ENCODE results near the gene HECTD4. TPM values are rescaled to one million over a fixed set of nuclear protein-coding genes. Genes with fewer than 3 reads are reported as not detected.

The HECTD4 gene
- total RNA-seq, 1 experiment from 2014 or later: 30.0 TPM

DNA sequence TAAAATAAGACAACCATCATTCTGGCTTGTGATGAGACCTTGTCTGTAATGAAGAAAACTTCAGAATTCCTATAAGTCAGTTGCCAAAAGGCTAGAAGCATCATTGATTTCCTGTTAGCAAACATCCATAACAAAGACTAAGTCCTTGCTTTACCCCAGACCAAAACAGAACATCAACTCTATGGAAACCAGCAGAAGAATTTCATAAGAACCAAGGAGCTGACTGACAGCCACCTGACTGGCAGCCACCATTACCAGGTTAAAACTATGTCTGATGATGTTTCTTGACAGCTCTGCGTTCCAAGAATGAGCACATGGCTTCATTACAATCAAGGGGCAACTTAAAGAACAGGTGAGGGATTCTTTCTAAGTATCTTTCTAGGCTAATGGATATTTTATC is 29.3 kb downstream of the HECTD4 start:
- Histone ChIP-seq H3K14ac (ENCODE audit: insufficient read depth, low read length) (no peak overlapping the region), H3K4me1 (ENCODE audit: insufficient read depth, low read length) (no peaks in the 10 kb centered on the region), H4K5ac (ENCODE audit: insufficient read length, low read depth, low read length) (no peak overlapping the region), H2BK5ac (ENCODE audit: insufficient read length, low read length) (no peak overlapping the region), H4K8ac (replicated peaks; ENCODE audit: insufficient read length, low read depth, low read length) (no peak overlapping the region), H3K27me3 (ENCODE audit: insufficient read depth, low read length) (no peaks in the 10 kb centered on the region), H3K79me1 (ENCODE audit: insufficient read depth, low read depth, low read length, poor library complexity, severe bottlenecking) (peaks cover 10% of the 10 kb centered on the region), H2BK12ac (ENCODE audit: insufficient read length, low read depth, low read length) (no peak overlapping the region), H3K23me2 (ENCODE audit: insufficient read length, low read depth, low read length, poor library complexity, severe bottlenecking) (no peaks in the 10 kb centered on the region), H2BK120ac (ENCODE audit: low read depth, low read length, poor library complexity, severe bottlenecking) (peak overlapping the region; percentile 9), H3K79me2 (ENCODE audit: insufficient read depth, low read length) (no peaks in the 10 kb centered on the region), H3K9ac (ENCODE audit: extremely low read depth, insufficient read length, low read length) (no peak overlapping the region), H3K23ac (ENCODE audit: insufficient read length, low read depth, low read length) (no peak overlapping the region), H3K56ac (ENCODE audit: insufficient read length, low read depth, low read length) (no peak overlapping the region), H3K4me2 (ENCODE audit: insufficient read depth, insufficient read length, low read length) (no peak overlapping the region), H4K20me1 (ENCODE audit: control insufficient read depth, insufficient read depth, insufficient read length) (no peaks in the 10 kb centered on the region), H2BK15ac (ENCODE audit: low read depth, low read length) (no peak overlapping the region), H2AK5ac (ENCODE audit: insufficient read length, low read length) (no peak overlapping the region), H2AFZ (ENCODE audit: low read length) (no peak overlapping the region), H3T11ph (ENCODE audit: low read length) (no peak overlapping the region), H3K18ac (ENCODE audit: insufficient read length, low read depth, low read length) (no peak overlapping the region), H2BK20ac (ENCODE audit: low read depth, low read length, poor library complexity, severe bottlenecking) (no peak overlapping the region), H3K9me3 (ENCODE audit: control insufficient read depth, low read depth, low read length) (no peaks in the 10 kb centered on the region), H3K4ac (ENCODE audit: low read depth, low read length) (no peak overlapping the region), H4K91ac (ENCODE audit: insufficient read length, low read depth, low read length) (no peak overlapping the region), H3K27ac (ENCODE audit: insufficient read length, low read depth, low read length) (no peak overlapping the region)
- Mint-ChIP-seq H3K27ac (no peak overlapping the region), H3K36me3 (ENCODE audit: insufficient read depth in 1 of 3, low read depth in 3 of 3) (no peaks in the 10 kb centered on the region; a peak in 1 of 7 replicates), H3K4me3 (no peak overlapping the region), H3K27me3 (ENCODE audit: low read depth) (no peaks in the 10 kb centered on the region), H3K4me1 (peaks cover 2 to 5% of the 10 kb centered on the region in 2 experiments; a peak in 3 of 4 replicates), H3K9me3 (no peaks in the 10 kb centered on the region)
- TF ChIP-seq, protein P1, sequence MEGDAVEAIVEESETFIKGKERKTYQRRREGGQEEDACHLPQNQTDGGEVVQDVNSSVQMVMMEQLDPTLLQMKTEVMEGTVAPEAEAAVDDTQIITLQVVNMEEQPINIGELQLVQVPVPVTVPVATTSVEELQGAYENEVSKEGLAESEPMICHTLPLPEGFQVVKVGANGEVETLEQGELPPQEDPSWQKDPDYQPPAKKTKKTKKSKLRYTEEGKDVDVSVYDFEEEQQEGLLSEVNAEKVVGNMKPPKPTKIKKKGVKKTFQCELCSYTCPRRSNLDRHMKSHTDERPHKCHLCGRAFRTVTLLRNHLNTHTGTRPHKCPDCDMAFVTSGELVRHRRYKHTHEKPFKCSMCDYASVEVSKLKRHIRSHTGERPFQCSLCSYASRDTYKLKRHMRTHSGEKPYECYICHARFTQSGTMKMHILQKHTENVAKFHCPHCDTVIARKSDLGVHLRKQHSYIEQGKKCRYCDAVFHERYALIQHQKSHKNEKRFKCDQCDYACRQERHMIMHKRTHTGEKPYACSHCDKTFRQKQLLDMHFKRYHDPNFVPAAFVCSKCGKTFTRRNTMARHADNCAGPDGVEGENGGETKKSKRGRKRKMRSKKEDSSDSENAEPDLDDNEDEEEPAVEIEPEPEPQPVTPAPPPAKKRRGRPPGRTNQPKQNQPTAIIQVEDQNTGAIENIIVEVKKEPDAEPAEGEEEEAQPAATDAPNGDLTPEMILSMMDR (conservative IDR thresholded peaks at IDR 0.05): no peak
- DNase-seq: no peak
- WGBS (ENCODE audit: extremely low coverage, insufficient read length, low lambda C conversion rate): no CpG with 5 or more reads among the region's 1 CpG

All from H9 (cell line).